ENCODE measurements around the gene LAMC3.

GRCh38 chr9:131080589-131080988 lies 71.6 kb downstream of the LAMC3 start:
- no peak for TF ChIP-seq CTCF (IDR thresholded peaks at IDR 0.05)
- no peak for TF ChIP-seq EP300 (IDR thresholded peaks at IDR 0.05)
- no peak for TF ChIP-seq POLR2A (IDR thresholded peaks at IDR 0.05)

Data from upper lobe of left lung (tissue), 4 donors.